Measurements from ENCODE around the gene PCGF3.
"Not testable (repeated sequence)": the region's sequence is repeated elsewhere in the genome, so short reads cannot be mapped to it uniquely, and the experiment has no call there.

PCGF3 gene

DNA sequence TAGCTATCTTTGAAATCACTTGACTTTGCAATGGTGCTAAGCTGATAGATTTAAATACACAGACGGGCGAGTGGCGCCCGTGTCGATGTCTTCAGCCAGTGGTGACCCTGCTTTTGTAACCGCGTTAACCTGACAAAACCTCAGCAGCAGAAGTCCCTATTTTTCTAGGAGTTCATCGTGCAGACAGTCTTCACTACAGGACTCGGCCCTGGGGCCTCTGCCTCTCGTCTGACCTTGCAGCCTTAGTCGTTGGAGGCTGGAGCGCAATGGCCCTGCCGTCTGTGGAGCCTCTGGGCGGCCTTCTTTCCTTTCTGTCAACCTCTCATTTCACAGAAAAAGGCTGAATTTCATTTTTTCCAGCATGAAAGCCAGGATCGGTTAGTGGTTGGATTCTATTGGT, 62.4 kb downstream of the PCGF3 start:
- no peak for DNase-seq

DNA sequence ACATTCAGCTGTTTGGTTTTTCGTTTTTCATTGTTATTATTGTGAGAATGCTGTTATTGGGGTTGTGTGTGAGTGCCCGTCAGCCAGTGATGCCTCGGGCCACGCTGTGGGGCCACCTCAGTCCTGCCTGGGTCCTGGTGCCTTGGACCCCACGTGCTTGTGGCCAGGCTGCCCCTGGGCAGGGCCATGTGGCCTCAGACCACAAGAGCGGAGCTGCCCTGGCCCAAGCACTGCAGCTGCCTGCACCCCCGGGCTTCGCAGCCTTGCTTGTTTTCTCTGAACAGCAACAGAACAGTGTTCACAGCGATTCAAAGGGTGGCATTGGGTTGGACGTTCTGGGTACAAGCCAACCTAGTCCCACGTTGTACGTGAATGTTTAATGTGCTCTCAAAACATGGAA, 63.4 kb downstream of the PCGF3 start:
- DNase-seq = no peak

DNA sequence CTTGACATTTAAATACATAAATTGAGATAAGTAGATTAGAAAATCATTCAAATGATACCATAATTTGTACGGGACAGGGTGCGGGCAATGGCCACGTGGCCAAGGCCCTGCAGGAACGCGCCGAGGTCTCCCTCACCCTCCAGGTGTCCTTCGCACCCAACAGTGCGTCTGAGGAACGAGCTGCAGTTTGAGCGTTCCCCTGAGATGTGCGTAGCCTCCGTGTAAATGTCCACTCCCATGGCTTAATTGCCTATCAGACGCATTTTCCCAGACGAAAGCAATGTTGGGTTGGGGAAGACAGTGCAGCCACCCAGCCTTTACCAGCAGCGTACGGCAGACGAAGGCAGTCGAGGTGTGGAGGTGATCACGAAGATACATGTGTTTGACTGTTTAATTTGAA, 63.9 kb downstream of the PCGF3 start:
- no peak for DNase-seq

DNA sequence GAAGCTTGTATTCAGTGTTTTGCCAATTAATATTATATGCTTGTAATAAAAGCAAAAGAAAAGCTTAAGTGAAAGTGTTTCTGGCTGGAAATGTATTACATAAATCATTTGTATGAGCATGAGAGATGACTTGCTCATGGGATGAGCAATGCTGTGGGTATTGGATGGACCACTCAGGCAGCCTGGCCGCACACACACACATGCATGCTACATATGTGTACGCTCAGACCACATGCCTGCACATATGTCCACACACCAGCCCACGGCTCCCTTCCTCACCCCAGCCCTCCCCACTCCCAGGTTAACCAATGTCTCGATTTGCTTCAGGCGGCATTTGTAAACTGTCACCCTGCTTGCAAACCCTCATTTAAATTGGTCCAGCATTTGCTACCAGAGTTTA, 64.4 kb downstream of the PCGF3 start:
- DNase-seq = no peak

DNA sequence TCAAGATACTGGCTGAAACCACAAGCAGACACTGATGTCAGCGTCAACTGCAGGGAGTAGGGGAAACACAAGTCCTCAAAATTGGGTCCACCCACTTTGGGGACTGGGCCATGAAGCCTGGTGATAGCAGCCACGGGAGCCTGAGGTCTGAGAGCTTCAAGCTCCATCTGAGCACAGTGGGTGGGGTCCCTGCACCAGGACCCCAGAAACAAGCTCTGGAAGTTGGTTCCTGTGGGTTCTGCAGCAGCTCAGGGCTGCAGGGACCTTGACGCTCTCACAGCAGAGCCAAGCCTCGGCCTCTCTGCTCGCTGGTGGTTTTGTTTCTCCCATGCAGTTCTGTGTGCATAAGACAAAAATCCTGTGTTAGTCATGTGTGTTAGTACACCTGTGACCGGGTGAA, 65.8 kb downstream of the PCGF3 start:
- DNase-seq = no peak

DNA sequence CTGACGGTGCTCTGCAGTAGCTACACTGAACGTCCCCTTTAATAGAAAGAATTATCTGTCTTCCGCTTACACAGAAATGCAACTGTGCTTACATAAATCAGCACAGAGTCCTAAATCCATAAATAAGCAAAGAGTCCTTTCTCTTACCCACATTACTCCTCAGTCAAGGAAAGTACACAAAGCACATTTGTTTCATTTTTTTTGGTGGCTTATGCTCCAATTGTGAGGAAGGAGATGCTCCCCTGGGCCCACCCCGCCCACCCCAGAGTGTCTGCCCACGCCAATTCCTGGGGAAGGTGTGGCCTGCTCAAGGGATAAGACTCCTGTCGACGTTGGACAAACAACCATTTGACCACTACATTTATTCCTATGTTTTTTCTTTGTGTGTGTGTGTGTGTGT, 66.5 kb downstream of the PCGF3 start:
- no peak for DNase-seq

DNA sequence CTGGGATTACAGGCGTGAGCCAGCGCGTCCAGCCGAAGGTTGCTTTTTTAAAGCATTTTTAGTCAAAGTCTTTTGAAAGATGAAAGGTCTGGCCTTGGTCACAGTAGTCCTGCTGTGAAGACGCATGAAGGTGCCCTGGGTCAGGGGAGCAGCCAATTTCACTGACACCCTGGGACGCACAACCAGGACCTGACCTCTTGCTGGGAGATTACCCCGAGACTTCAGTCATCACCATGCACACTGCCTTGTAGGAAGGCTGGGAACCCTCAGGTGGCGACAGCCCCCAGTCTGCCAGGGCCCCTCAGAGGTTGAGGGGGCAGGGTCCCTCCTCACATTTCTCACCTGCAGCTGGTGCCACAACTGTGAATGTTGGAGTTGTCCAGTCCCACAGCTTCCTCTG, 67.1 kb downstream of the PCGF3 start:
- no peak for DNase-seq

DNA sequence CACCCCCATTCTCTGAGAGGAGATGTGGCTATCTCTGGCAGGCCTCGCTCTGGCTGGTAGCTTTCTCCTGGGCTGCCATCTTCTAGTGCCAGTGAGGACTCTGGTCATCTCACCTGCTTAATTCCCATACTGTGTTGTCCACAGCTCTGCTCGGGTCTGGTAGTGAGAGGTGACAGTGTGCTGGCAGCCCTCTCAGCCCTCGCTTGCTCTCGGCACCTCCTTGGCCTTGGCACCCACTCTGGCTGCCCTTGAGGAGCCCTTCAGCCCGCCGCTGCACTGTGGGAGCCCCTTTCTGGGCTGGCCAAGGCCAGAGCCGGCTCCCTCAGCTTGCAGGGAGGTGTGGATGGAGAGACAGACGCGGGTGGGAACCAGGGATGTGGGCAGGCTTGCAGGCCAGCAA, 67.6 kb downstream of the PCGF3 start:
- DNase-seq = no peak

DNA sequence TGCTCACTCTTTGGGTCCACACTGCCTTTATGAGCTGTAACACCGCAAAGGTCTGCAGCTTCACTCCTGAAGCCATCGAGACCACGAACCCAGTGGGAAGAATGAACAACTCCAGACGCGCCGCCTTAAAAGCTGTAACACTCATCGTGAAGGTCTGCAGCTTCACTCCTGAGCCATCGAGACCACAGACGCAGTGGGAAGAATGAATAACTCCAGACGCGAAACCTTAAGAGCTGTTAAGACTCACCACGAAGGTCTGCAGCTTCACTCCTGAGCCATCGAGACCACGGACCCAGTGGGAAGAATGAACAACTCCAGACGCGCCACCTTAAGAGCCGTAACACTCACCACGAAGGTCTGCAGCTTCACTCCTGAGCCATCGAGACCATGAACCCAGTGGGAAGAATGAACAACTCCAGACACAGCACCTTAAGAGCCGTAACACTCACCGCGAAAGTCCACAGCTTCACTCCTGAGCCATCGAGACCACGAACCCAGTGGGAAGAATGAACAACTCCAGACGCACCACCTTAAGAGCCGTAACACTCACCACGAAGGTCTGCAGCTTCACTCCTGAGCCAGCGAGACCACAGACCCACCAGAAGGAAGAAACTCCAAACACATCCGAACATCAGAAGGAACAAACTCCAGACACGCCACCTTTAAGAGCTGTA, 68.9 kb downstream of the PCGF3 start:
- DNase-seq = not testable (repeated sequence)

DNA sequence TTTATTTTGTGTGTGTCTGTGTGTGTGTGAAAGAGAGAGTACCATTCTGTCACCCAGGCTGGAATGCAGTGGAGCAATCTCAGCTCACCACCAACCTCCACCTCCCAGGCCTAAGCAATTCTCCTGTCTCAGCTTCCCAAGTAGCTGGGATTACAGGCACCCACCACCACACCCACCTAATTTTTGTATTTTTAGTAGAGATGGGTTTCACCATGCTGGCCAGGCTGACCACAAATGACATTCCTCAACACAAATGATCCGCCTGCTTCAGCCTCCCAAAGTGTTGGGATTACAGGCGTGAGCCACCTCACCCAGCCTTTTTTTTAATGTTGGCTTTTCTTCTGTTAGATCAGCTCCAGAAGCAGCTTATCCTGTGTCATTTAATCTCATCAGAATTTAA, 69.9 kb downstream of the PCGF3 start:
- DNase-seq = not testable (repeated sequence)

DNA sequence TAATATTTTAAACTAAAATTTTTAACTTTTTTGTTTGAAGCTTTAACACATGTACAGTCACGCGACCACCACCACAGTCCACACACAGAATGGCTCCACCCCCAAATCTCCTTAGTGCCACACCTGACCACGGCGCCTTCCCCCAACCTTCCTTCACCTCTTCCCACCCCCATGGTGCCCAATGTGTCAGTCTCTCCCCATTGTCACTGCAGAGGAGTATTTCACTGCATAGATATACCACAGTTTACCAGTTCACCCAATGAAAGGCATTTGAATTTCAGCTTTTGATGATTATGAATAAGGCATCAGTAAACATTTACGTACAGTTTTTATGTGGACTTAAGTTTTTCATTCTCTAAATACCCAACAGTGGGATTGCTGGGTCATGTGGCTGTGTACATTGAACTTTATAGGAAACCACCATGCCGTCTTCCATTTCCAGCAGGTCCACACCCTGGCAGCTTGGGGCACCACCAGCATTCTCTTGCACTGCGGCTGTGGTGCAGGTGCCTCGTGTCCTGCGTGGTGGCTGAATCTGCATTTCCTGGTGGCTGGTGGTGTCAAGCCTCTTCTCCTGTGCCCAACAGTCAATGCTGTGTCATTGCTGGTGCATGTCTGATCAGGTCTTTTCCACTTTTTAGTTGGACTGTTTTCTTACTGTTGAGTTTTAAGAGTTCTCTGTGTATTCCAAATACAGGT, 71.3 kb downstream of the PCGF3 start:
- DNase-seq = no peak

DNA sequence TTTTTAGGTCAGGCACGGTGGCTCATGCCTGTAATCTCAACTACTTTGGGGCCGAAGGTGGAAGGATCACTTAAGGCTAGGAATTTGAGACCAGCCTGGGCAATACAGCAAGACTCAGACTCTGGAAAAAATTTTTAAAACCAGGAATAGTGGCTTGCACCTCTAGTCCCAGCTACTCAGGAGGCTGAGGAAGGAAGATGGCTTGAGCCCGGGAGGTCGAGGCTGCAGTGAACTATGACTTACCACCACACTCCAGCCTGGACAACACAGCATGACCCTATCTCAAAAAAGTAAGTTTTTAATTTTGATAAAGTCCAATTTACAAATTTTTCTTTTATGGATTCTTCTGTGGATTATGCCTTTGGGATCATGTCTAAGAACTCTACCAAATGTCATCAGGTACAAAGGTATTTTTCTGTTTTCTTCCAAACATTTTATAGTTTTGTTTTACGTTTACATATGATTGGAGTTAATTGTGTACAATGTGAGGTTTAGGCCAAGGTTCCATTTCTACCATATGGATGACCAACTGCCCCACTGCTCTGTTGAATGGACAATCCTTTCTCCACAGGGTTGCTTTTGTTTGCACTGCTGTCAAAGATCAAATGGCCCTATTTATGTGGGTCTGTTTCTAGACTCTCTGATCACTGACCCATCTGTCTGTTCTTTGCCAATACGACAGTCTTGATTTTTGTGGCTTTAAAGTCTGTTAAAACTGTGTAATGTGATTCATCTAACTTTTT, 72.1 kb downstream of the PCGF3 start:
- DNase-seq = no peak

DNA sequence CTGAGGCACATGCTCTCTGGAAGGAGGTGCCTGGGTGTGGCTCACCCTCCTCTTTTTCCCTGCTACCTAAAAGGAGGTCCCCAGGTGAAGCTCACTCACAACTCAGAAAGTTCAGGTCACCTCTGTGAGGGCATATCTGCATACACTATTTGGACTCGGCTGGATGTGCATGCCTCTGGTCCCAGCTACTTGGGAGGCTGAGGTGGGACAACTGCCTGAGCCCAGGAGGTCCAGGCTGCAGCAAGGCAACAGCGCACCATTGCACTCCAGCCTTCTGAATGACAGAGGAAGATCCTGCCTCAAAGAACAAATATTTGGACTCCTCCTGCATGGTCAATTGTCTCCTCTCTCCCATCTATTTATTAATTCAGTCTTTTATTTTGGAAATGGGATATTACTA, 73.9 kb downstream of the PCGF3 start:
- no peak for DNase-seq

DNA sequence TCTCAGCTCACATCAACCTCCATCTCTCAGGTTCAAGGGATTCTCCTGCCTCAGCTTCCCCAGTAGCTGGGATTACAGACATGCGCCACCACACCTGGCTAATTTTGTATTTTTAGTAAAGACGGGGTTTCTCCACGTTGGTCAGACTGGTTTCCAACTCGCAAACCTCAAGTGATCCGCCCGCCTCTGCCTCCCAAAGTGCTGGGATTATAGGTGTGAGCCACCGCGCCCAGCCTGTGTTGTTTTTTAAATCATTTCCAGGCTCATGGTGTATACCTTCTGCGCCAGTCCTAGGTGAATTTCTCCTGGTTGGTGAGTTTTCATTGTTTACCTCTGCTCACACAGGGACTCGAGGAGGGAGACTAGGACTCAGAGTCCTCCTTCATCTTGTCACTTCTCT, 74.6 kb downstream of the PCGF3 start:
- not testable (repeated sequence) for DNase-seq

DNA sequence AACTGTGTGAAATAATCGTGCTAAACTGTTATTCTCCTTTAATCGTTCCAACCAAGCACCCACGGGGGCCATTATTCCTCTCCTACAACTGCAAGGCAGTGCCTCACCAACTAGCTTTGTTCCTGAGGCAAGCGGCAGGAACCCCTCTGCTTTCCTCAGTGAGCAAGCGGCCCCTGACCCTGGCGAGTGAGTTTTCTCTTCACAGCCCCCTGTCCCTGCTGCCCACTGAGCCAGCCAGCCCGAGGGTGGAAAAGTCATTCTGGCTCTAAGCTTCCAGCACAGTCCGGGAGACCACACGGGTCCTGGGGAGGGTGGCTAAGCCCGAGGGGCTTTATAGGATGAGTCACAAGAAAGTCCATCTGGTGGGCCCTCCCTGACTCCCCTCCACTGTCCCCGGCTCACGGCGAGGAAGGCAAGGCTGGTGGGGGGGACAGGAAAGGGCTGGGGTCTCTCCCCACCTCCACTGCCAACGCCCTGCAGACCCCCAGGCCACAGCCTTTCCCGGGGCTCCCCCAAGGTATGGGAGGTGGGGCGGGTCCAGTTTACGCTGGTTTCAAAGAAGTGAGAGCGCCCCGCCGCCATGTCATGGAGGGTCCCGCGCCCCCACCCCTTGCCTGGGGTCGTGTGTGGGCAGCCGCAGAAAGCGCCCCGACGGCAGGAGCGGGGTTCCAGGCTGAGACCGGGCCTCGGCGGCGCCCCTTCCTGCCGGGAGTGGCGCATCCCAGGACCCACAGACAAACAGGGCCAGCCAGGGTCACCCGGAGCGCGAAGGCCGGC, 75.3 kb downstream of the PCGF3 start:
- no peak for DNase-seq

DNA sequence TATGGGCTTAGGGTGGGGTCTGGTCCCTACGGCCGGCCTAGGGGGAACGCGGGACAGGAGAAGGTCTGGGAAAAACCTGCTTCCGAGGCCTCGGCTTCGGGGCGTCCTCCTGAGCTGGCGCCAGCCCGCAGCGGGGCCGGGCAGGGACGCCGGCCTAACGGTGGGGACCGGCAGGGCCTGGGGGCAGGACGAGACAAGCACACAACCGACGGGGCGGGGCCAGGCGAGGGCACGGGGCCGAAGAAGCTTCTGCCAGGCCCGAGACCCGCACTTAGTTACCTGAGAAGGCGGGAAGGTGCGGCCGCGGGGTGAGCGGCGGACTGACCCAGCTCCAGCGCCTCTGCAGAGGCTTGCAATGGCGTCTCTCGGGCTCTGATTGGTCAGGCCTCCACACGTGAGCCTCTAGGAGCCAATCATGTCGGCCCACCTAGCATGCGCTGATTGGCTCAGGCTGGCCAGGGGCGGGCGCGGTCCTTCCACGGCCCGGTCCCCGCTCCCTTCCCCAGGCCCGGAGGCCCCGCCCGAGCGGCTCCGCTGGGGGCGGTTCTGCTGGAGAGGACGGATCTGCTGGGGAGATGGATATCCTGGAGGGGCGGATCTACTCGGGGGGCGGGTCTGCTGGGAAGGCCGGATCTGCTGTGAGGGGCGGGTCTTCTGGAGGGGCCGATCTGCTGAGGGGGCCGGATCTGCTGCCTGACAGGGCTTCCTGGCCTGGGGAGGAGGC, 76.0 kb downstream of the PCGF3 start:
- DNase-seq = peak; percentile 95

DNA sequence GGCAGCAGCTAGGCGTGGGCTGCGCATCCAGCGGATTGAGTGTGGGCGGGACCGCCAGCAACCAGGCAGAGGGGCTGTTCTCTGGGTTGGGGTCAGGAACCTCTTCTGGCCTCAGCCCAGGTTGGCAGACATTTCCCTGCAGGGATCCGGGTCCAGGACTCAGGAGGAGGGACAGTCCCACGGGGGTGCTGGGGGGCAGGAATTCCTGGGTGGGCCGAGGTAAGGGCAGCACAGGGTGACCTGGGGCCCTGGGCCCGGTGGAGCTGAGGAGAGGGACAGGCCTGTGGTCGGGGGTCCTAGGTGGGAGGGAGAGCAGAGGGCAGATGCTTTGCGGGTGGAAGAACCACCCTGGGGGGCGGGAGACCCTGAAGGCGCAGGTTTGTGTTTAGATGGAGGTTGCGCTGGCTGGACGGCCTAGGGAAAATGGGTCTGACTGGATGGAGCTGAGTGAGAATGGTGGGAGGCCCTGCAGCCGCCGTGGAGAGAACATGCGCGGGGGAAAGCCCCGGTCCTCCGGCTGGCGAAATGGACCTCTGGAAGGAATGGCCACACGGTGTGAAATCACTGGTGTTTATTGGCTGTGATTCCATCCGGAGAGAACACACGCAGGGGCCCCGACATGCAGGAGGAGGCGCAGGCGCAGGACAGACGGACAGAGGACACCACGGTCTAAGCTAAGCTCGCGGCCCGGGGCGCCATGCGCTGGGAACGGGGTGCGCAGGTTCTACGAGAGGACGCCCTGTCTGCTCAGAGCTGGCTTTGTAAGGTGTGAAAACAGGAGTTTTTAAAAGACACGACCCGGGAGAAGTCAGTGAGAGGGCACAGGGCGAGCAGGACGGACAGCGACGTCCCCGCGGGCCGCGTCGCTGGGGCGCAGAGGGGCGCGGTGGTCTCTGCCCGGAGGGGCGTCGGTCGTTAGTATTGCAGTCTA, 79.0 kb downstream of the PCGF3 start:
- DNase-seq = no peak

DNA sequence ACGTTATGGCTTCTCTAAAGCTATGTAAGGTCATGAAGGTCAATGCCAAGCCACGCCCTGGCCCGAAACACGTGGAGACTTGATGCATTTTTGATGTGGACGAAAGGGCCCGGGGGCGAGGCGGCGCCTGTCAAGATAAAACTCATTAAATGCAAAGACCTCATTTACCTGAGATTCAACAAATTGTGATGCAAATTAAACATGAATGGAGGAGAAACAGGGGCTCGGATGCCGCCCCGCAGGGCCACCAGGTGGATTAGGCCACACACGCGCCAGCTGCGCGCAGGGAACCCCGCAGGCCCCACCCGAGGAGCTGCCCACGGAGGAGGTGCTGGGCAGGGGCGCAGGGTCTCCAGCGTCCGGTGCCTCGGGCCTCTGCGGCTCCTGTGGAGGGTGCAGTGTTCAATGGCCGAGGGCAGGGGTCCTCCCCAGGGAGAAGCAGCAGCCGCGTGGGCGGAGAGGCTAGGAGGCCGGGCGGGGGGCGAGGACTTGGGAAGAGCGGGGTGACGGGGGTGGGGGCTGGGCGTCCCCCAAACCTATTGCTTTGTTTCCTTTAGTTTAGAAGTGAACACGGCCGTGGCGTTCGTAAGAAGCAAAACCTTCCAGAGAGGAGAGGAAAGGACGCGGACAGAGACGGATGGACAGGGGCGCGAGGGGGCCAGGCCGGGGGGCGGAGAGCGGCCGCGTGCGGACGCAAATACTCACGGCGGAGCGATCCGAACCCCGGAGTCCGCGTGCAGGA, 79.9 kb downstream of the PCGF3 start:
- no peak for DNase-seq

DNA sequence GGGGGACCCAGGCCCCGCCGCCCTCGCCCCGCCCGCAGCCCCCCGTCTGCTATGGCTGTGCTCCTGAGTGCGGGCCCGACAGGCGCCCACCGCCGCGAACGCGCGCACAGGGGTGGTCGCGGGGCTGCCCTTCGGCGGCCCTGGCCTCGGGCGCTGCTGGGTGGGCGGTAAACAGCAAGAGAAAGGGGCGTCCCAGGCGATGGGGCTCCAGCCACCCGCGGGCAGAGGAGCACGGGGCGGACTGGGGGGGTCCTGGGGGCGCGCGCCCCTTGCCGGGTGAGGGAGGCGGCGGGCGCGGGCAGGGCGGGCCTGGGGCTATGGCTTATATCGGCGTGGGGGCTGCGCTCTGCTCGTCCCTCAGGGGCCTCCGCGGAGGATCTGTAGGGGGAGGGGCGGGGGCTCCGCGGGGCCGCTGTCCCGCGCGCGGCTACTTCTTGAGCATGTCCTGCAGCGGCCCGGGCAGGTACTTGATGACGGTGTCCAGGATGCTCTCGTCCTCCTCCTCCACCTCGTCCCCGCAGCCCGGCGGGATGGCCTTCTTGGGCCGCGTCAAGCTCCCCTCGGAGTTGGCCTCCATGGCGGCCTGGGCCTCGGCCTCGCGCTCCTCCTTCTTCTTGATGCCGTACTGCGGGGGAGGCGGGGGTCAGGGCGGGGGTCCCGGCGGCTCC, 80.6 kb downstream of the PCGF3 start:
- no peak for DNase-seq

DNA sequence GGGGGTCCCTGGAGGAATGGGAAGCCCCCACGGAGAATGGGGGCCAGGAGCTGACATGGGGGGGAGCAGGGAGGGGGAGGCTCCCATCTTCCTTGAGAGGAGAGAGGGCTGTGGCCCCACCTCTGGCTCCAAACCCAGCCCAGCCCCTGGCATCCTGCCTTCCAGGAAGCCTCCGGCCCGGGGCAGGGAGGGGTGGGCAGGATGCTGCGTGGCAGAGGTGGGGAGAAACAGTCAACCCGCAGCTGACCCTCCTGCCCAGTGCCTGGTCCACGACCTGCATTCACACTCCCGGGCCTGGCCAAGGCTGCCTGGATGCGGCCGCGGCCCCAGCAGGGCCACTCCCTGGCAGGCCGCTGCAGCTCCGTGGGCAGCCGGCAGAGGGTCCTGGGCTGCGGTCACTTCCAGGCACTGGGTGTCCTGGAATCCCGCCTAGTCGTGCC, 81.2 kb downstream of the PCGF3 start:
- DNase-seq = no peak

Data from GF-D8 (cell line).